GM12892 (cell line): ENCODE data around the gene SLC6A8.

Experiments used
- POLR2A ChIP-seq: IDR thresholded peaks from 2 replicates; pipeline ENCODE4 v1.6.1; 2011; ENCODE audit warnings: low read depth, low read length, control low read depth
- POLR2AphosphoS5 ChIP-seq: IDR thresholded peaks from 2 replicates; pipeline ENCODE4 v1.6.1; 2011; ENCODE audit warnings: low read depth, low read length, control low read depth
- TAF1 ChIP-seq: IDR thresholded peaks from 2 replicates; pipeline ENCODE4 v1.6.1; 2011; ENCODE audit warnings: low read depth, mild to moderate bottlenecking, control low read depth, low read length, borderline replicate concordance

DNA sequence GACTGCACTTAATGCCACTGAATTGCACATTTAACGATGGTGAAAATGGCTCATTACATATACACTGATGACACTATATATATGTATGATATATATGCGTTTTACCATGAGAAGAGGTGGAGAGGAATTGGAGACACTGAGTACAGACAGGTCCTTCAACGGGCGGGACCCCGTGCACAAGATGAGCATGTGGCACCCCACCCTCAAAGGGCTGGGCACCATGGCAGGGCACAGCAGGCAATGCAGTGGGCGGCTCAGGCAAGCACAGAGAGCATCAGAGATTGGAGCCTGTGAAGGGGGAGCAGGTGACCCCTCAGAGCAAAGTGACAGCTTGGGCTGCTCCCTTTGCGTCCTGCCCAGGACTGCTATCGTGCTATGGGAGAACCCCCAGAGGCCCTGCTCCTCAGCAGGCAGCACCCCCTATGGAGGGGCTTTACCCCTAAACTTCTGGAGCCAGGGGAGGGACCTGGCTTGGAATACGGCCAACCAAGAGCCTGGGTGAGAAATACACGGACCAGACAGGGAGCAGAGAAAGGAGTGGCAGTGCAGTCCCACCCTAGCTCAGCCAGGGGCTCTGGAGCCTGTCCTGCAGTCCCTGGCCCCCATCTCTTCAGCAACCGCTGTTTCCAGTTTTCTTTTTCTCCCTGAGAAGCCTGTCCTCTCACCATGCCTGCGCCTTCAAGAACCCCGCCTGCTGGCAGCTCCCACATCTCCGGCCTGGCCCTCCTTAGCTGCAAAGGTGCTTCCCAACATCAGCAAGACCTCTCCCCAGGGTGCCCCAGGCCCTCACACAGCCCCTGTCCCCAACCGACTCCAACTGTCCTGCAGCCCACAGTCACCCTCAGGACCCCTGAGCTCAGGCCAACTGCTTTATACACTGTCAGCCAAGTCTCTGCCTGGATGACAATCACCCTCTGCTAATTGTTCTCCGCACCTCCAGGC is 10.5 kb downstream of the SLC6A8 start:
- no peak for TF ChIP-seq POLR2AphosphoS5
- no peak for TF ChIP-seq POLR2A
- TF ChIP-seq TAF1, result no peak
